Measurements from ENCODE around the gene PRELP.

DNA sequence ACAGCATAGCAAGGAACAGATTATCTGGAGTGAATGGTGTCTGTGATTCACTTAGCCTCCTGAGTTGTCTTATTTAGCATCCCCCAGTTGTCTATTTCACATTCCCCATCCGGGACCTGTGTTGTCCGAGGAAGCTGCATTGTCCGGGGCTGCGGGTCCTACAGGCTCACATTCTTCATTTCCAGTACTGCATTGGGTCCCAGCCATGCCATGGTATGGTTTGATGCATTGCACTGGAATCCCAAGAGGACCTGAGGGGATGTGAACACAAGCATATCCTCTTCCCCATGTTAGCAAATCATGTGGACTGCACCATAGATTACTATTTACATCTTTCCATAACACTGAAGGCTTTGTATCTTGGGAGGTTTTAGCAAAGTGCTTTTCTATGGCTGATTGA lies 48.2 kb upstream of the PRELP start:
- TF ChIP-seq, protein P1, sequence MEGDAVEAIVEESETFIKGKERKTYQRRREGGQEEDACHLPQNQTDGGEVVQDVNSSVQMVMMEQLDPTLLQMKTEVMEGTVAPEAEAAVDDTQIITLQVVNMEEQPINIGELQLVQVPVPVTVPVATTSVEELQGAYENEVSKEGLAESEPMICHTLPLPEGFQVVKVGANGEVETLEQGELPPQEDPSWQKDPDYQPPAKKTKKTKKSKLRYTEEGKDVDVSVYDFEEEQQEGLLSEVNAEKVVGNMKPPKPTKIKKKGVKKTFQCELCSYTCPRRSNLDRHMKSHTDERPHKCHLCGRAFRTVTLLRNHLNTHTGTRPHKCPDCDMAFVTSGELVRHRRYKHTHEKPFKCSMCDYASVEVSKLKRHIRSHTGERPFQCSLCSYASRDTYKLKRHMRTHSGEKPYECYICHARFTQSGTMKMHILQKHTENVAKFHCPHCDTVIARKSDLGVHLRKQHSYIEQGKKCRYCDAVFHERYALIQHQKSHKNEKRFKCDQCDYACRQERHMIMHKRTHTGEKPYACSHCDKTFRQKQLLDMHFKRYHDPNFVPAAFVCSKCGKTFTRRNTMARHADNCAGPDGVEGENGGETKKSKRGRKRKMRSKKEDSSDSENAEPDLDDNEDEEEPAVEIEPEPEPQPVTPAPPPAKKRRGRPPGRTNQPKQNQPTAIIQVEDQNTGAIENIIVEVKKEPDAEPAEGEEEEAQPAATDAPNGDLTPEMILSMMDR (conservative IDR thresholded peaks at IDR 0.05 in 1 of 2, IDR thresholded peaks at IDR 0.05 in 1 of 2; ENCODE audit: extremely low read depth in 1 of 2, insufficient read depth in 1 of 2, low read depth in 1 of 2, low read length in 2 of 2), result no peak
- no peak for TF ChIP-seq EZH2 (IDR thresholded peaks at IDR 0.05; ENCODE audit: borderline replicate concordance, low read length)
